ENCODE data around the gene C2orf68. TPM values are rescaled to one million over a fixed set of nuclear protein-coding genes. Genes with fewer than 3 reads are reported as not detected.

The C2orf68 gene
- total and polyA plus RNA-seq, 2 of the 13 experiments (the other 11 are each of a cell fraction or from before 2014, with no cell fraction given) = 47.1 to 77.4 TPM

DNA sequence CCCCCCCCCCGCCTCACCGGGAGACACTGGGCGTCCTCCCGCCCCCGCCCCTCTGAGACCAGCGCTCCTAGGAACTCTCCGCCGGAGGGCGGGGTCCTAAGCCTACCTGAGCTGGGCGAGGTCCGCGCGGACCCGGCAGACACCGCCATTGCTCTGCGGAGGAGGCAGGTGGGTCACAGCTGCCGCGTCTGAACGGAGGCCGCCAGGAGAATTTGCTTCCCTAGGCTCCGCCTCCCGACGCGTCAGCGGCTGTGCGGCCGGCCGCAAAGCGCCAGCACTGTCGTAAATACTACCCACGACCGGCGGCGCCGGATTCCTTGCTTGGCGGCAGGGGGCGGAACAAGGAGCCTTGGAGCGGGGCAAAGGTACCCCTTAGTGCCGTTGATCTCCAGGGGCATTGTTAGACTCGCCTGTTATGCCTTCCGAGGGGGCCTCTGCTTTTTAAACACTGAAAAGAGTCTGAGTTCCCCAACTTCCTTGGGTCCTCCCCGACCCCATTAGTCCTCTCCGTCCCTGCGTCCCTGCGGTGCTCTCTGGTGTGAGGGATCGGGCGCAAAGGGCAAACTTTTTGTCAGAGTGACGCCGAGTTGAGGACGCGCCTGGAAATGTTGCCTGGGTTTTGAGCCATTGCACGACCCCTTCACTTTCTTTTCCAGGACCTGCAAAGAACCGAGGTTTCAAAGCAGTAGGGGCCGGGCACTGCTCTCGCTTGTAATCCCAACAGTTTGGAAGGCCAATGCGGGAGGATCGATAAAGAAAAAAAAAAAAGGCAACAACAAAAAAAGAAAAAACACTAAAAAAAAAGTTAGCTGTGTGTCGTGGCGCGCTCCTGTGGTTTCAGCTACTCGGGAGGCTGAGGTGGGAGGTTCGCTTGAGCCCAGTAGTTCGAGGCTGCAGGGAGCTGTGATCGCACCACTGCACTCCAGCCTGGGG lies 50.3 kb downstream of the C2orf68 start, which contains the start of gene GGCX (continued):
- TF ChIP-seq, protein P1, sequence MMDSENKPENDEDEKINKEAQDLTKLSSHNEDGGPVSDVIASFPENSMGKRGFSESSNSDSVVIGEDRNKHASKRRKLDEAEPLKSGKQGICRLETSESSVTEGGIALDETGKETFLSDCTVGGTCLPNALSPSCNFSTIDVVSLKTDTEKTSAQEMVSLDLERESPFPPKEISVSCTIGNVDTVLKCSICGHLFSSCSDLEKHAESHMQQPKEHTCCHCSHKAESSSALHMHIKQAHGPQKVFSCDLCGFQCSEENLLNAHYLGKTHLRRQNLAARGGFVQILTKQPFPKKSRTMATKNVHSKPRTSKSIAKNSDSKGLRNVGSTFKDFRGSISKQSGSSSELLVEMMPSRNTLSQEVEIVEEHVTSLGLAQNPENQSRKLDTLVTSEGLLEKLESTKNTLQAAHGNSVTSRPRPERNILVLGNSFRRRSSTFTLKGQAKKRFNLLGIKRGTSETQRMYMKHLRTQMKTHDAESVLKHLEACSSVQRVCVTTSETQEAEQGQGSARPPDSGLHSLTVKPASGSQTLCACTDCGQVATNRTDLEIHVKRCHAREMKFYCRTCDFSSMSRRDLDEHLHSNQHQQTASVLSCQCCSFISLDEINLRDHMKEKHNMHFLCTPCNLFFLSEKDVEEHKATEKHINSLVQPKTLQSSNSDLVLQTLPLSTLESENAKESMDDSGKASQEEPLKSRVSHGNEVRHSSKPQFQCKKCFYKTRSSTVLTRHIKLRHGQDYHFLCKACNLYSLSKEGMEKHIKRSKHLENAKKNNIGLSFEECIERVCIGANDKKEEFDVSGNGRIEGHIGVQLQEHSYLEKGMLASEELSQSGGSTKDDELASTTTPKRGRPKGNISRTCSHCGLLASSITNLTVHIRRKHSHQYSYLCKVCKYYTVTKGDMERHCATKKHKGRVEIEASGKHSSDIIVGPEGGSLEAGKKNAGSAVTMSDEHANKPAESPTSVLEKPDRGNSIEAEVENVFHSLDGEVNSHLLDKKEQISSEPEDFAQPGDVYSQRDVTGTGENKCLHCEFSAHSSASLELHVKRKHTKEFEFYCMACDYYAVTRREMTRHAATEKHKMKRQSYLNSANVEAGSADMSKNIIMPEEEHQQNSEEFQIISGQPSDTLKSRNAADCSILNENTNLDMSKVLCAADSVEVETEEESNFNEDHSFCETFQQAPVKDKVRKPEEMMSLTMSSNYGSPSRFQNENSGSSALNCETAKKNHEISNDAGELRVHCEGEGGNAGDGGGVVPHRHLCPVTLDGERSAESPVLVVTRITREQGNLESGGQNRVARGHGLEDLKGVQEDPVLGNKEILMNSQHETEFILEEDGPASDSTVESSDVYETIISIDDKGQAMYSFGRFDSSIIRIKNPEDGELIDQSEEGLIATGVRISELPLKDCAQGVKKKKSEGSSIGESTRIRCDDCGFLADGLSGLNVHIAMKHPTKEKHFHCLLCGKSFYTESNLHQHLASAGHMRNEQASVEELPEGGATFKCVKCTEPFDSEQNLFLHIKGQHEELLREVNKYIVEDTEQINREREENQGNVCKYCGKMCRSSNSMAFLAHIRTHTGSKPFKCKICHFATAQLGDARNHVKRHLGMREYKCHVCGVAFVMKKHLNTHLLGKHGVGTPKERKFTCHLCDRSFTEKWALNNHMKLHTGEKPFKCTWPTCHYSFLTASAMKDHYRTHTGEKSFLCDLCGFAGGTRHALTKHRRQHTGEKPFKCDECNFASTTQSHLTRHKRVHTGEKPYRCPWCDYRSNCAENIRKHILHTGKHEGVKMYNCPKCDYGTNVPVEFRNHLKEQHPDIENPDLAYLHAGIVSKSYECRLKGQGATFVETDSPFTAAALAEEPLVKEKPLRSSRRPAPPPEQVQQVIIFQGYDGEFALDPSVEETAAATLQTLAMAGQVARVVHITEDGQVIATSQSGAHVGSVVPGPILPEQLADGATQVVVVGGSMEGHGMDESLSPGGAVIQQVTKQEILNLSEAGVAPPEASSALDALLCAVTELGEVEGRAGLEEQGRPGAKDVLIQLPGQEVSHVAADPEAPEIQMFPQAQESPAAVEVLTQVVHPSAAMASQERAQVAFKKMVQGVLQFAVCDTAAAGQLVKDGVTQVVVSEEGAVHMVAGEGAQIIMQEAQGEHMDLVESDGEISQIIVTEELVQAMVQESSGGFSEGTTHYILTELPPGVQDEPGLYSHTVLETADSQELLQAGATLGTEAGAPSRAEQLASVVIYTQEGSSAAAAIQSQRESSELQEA (CRISPR knock-in tag; IDR thresholded peaks at IDR 0.05; ENCODE audit: not compliant biosample characterization) = peak; percentile 67
- TF ChIP-seq ZNF562 (CRISPR knock-in tag; IDR thresholded peaks at IDR 0.05; ENCODE audit: borderline replicate concordance) (no peak), SP4 (CRISPR knock-in tag; IDR thresholded peaks at IDR 0.05) (peak; percentile 87), ZNF563 (CRISPR knock-in tag; IDR thresholded peaks at IDR 0.05) (peak; percentile 99), ZNF224 (CRISPR knock-in tag; IDR thresholded peaks at IDR 0.05) (peak; percentile 80; the same call in 1 of the 2 replicates), GTF3A (CRISPR knock-in tag; conservative IDR thresholded peaks at IDR 0.05) (no peak), ZNF101 (CRISPR knock-in tag; IDR thresholded peaks at IDR 0.05; ENCODE audit: borderline replicate concordance, low read depth) (peak; percentile 60; the same call in 1 of the 2 replicates), FOXK1 (CRISPR knock-in tag; IDR thresholded peaks at IDR 0.05; ENCODE audit: borderline replicate concordance, low read depth) (peak; percentile 94), ZNF567 (CRISPR knock-in tag; IDR thresholded peaks at IDR 0.05; ENCODE audit: borderline replicate concordance) (peak; percentile 85), ETV5 (CRISPR knock-in tag; IDR thresholded peaks at IDR 0.05; ENCODE audit: borderline replicate concordance) (peak; percentile 66), ZNF629 (CRISPR knock-in tag; conservative IDR thresholded peaks at IDR 0.05) (peak; percentile 18; the same call in 1 of the 2 replicates), ZNF749 (CRISPR knock-in tag; IDR thresholded peaks at IDR 0.05; ENCODE audit: borderline replicate concordance) (peak; percentile 93; the same call in 1 of the 2 replicates), ZFP37 (CRISPR knock-in tag; IDR thresholded peaks at IDR 0.05; ENCODE audit: borderline replicate concordance) (0 out of 2 replicates have a peak, but pooled peaks have one; percentile 40)
- TF ChIP-seq, protein P2, sequence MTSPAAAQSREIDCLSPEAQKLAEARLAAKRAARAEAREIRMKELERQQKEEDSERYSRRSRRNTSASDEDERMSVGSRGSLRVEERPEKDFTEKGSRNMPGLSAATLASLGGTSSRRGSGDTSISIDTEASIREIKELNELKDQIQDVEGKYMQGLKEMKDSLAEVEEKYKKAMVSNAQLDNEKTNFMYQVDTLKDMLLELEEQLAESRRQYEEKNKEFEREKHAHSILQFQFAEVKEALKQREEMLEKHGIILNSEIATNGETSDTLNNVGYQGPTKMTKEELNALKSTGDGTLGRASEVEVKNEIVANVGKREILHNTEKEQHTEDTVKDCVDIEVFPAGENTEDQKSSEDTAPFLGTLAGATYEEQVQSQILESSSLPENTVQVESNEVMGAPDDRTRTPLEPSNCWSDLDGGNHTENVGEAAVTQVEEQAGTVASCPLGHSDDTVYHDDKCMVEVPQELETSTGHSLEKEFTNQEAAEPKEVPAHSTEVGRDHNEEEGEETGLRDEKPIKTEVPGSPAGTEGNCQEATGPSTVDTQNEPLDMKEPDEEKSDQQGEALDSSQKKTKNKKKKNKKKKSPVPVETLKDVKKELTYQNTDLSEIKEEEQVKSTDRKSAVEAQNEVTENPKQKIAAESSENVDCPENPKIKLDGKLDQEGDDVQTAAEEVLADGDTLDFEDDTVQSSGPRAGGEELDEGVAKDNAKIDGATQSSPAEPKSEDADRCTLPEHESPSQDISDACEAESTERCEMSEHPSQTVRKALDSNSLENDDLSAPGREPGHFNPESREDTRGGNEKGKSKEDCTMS (CRISPR knock-in tag; conservative IDR thresholded peaks at IDR 0.05) = peak; percentile 62; the same call in 1 of the 2 replicates
- TF ChIP-seq, protein P3, sequence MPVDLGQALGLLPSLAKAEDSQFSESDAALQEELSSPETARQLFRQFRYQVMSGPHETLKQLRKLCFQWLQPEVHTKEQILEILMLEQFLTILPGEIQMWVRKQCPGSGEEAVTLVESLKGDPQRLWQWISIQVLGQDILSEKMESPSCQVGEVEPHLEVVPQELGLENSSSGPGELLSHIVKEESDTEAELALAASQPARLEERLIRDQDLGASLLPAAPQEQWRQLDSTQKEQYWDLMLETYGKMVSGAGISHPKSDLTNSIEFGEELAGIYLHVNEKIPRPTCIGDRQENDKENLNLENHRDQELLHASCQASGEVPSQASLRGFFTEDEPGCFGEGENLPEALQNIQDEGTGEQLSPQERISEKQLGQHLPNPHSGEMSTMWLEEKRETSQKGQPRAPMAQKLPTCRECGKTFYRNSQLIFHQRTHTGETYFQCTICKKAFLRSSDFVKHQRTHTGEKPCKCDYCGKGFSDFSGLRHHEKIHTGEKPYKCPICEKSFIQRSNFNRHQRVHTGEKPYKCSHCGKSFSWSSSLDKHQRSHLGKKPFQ (CRISPR knock-in tag; IDR thresholded peaks at IDR 0.05; ENCODE audit: insufficient replicate concordance) = no peak
